ENCODE data around the gene GPR78. TPM values are rescaled to one million over a fixed set of nuclear protein-coding genes. Genes with fewer than 3 reads are reported as not detected.

Gene GPR78
- total RNA-seq, 1 experiment from 2014 or later, result 3.4 TPM

DNA sequence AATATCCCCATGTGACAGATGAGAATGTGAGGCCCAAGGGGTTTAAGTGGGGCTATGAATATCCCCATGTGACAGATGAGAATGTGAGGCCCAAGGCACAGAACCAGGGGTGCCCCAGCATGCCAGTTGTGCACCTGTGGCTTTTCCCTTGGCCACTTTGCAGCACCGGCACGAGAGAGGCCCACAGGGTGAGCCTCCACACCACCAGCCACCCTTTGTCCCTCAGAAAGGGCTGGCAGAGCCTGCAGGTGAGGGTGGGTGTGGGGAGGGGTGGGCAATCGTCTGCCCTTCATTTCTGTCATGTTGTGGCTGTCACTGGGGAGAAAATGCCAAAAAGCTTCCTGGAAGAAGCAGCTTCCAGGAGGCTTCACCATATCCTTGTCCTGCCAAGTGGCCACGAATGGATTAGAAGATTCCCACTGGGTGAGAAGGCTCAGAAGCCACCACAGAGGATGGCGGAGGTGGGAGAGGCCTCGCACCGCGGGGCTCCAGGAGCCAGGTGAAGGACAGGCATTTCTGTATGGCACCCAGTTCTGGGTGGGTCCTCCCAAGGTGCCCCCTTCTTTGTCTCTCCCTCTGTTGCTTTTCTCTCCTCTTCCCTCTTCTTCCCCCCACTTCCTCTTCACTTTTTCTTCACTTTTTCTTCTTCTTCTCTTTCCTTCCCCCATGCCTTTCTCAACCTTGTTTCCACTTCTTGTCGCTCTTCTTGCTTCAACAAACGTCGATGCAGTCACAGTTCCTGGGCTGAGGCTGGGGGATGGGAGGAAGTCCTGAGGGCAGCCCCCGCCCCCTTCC lies 469 bp upstream of the GPR78 start:
- H3K9me3 Mint-ChIP-seq, result no peaks in the 10 kb centered on the region
- H3K23me2 ChIP-seq (ENCODE audit: insufficient read length, low read depth, low read length, poor library complexity, severe bottlenecking), result peaks cover 9% of the 10 kb centered on the region
- no peak overlapping the region for H4K8ac ChIP-seq (replicated peaks; ENCODE audit: insufficient read length, low read depth, low read length)
- no peak overlapping the region for H3K18ac ChIP-seq (ENCODE audit: insufficient read length, low read depth, low read length)
- peak overlapping the region; percentile 65 for H3K4me2 ChIP-seq (ENCODE audit: insufficient read depth, insufficient read length, low read length)
- peak overlapping the region; percentile 39 to 73 for H3K4me3 Mint-ChIP-seq
- H2BK15ac ChIP-seq (ENCODE audit: low read depth, low read length), result no peak overlapping the region
- no peak overlapping the region for H3K27ac Mint-ChIP-seq
- no peaks in the 10 kb centered on the region for H3K79me1 ChIP-seq (ENCODE audit: insufficient read depth, low read depth, low read length, poor library complexity, severe bottlenecking)
- H3K27me3 Mint-ChIP-seq (ENCODE audit: low read depth), result peaks cover 43% of the 10 kb centered on the region
- no peak overlapping the region for H2BK120ac ChIP-seq (ENCODE audit: low read depth, low read length, poor library complexity, severe bottlenecking)
- no peak overlapping the region for H3K9ac ChIP-seq (ENCODE audit: extremely low read depth, insufficient read length, low read length)
- no peak overlapping the region for H4K91ac ChIP-seq (ENCODE audit: insufficient read length, low read depth, low read length)
- no peaks in the 10 kb centered on the region for H3K9me3 ChIP-seq (ENCODE audit: control insufficient read depth, low read depth, low read length)
- H3K36me3 Mint-ChIP-seq (ENCODE audit: insufficient read depth in 1 of 3, low read depth in 3 of 3), result no peaks in the 10 kb centered on the region; a peak in 1 of 7 replicates
- H3K27ac ChIP-seq (ENCODE audit: insufficient read length, low read depth, low read length), result no peak overlapping the region
- no peak overlapping the region for H4K5ac ChIP-seq (ENCODE audit: insufficient read length, low read depth, low read length)
- no peaks in the 10 kb centered on the region for H4K20me1 ChIP-seq (ENCODE audit: control insufficient read depth, insufficient read depth, insufficient read length)
- no peak overlapping the region for H3T11ph ChIP-seq (ENCODE audit: low read length)
- H3K56ac ChIP-seq (ENCODE audit: insufficient read length, low read depth, low read length), result no peak overlapping the region
- no peak overlapping the region for H2AK5ac ChIP-seq (ENCODE audit: insufficient read length, low read length)
- no peak overlapping the region for H3K23ac ChIP-seq (ENCODE audit: insufficient read length, low read depth, low read length)
- DNase-seq, result no peak
- peaks cover 9% of the 10 kb centered on the region; the same call in 1 of the 2 replicates for H3K27me3 ChIP-seq (ENCODE audit: insufficient read depth, low read length)
- TF ChIP-seq, protein P1, sequence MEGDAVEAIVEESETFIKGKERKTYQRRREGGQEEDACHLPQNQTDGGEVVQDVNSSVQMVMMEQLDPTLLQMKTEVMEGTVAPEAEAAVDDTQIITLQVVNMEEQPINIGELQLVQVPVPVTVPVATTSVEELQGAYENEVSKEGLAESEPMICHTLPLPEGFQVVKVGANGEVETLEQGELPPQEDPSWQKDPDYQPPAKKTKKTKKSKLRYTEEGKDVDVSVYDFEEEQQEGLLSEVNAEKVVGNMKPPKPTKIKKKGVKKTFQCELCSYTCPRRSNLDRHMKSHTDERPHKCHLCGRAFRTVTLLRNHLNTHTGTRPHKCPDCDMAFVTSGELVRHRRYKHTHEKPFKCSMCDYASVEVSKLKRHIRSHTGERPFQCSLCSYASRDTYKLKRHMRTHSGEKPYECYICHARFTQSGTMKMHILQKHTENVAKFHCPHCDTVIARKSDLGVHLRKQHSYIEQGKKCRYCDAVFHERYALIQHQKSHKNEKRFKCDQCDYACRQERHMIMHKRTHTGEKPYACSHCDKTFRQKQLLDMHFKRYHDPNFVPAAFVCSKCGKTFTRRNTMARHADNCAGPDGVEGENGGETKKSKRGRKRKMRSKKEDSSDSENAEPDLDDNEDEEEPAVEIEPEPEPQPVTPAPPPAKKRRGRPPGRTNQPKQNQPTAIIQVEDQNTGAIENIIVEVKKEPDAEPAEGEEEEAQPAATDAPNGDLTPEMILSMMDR (conservative IDR thresholded peaks at IDR 0.05), result no peak
- peaks cover 39 to 42% of the 10 kb centered on the region in 2 experiments for H3K4me1 Mint-ChIP-seq
- no peaks in the 10 kb centered on the region for H3K79me2 ChIP-seq (ENCODE audit: insufficient read depth, low read length)
- no CpG with 5 or more reads among the region's 12 CpGs for WGBS (ENCODE audit: extremely low coverage, insufficient read length, low lambda C conversion rate)
- H2BK5ac ChIP-seq (ENCODE audit: insufficient read length, low read length), result no peak overlapping the region
- H3K14ac ChIP-seq (ENCODE audit: insufficient read depth, low read length), result no peak overlapping the region
- no peaks in the 10 kb centered on the region for H3K4me1 ChIP-seq (ENCODE audit: insufficient read depth, low read length)
- no peak overlapping the region for H2BK20ac ChIP-seq (ENCODE audit: low read depth, low read length, poor library complexity, severe bottlenecking)
- no peak overlapping the region for H2AFZ ChIP-seq (ENCODE audit: low read length)
- H2BK12ac ChIP-seq (ENCODE audit: insufficient read length, low read depth, low read length), result no peak overlapping the region
- no peak overlapping the region for H3K4ac ChIP-seq (ENCODE audit: low read depth, low read length)
